Neutrophil (primary cell): Measurements from ENCODE around the gene TMEM231.
"Not testable (repeated sequence)": the region's sequence is repeated elsewhere in the genome, so short reads cannot be mapped to it uniquely, and the experiment has no call there.

Source experiments
- H3K27ac ChIP-seq: fragments of 200-600 bp; sonication (generic); 2 replicates; pipeline ENCODE4 v1.5.1; 2016; ENCODE audit warnings: mild to moderate bottlenecking, moderate library complexity
- H3K27me3 ChIP-seq: fragments of 200-600 bp; sonication (generic); 2 replicates; pipeline ENCODE4 v1.6.0; 2016; ENCODE audit warnings: mild to moderate bottlenecking
- H3K36me3 ChIP-seq: fragments of 200-600 bp; sonication (generic); 2 replicates; pipeline ENCODE4 v1.5.1; 2017
- H3K4me1 ChIP-seq, 2 experiments: fragments of 200-600 bp in 1 of 2; sonication (generic) in 1 of 2; 1 replicate in 1 of 2; 2 replicates in 1 of 2; pipeline versions ENCODE4 v1.5.1 to v1.6.1; 2013 to 2016; ENCODE audit warnings: low read depth in 1 of 2, low read length in 1 of 2, mild to moderate bottlenecking in 1 of 2, moderate library complexity in 1 of 2; ENCODE audit not compliant: control insufficient read depth in 1 of 2, insufficient read depth in 1 of 2
- H3K4me3 ChIP-seq, 2 experiments: fragments of 200-600 bp in 1 of 2; sonication (generic) in 1 of 2; 1 replicate in 1 of 2; 2 replicates in 1 of 2; pipeline ENCODE4 v1.5.1; 2013 to 2016; ENCODE audit warnings: low read depth in 1 of 2, low read length in 1 of 2, mild to moderate bottlenecking in 1 of 2, moderate library complexity in 1 of 2
- H3K9me3 ChIP-seq: fragments of 200-600 bp; sonication (generic); 2 replicates; pipeline ENCODE4 v1.5.1; 2016
- TF ChIP-seq, protein P1 (sequence below): fragments of 200-600 bp; sonication (generic); IDR thresholded peaks from 2 replicates; pipeline ENCODE4 v1.5.1; 2016; ENCODE audit warnings: antibody characterized with exemption

TMEM231 gene

DNA sequence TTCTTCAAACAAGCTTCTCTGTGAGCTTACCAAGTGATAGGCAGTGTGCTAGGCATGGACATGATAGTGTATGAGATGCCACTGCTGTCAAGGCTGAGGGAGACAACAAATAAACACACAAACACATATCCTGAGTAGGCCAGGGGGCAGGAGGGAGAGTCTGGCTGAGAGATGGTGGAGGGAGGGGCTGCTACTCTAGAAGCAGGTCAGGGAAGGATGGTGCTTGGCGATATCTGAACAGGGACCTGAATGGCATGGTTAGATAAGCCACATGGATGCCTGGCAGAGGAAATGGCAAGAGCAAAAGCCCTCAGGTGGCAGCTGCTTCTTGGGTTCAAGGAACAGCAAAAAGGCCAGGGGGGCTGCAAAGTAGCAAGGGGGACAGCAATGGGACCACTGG, 52.3 kb downstream of the TMEM231 start:
- Histone ChIP-seq H3K36me3 (no peaks in the 10 kb centered on the region), H3K4me1 (peaks cover 11 to 14% of the 10 kb centered on the region in 2 experiments), H3K27me3 (peaks cover 2% of the 10 kb centered on the region), H3K4me3 (no peak overlapping the region), H3K9me3 (no peaks in the 10 kb centered on the region), H3K27ac (no peak overlapping the region)
- TF ChIP-seq, protein P1, sequence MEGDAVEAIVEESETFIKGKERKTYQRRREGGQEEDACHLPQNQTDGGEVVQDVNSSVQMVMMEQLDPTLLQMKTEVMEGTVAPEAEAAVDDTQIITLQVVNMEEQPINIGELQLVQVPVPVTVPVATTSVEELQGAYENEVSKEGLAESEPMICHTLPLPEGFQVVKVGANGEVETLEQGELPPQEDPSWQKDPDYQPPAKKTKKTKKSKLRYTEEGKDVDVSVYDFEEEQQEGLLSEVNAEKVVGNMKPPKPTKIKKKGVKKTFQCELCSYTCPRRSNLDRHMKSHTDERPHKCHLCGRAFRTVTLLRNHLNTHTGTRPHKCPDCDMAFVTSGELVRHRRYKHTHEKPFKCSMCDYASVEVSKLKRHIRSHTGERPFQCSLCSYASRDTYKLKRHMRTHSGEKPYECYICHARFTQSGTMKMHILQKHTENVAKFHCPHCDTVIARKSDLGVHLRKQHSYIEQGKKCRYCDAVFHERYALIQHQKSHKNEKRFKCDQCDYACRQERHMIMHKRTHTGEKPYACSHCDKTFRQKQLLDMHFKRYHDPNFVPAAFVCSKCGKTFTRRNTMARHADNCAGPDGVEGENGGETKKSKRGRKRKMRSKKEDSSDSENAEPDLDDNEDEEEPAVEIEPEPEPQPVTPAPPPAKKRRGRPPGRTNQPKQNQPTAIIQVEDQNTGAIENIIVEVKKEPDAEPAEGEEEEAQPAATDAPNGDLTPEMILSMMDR, result no peak

DNA sequence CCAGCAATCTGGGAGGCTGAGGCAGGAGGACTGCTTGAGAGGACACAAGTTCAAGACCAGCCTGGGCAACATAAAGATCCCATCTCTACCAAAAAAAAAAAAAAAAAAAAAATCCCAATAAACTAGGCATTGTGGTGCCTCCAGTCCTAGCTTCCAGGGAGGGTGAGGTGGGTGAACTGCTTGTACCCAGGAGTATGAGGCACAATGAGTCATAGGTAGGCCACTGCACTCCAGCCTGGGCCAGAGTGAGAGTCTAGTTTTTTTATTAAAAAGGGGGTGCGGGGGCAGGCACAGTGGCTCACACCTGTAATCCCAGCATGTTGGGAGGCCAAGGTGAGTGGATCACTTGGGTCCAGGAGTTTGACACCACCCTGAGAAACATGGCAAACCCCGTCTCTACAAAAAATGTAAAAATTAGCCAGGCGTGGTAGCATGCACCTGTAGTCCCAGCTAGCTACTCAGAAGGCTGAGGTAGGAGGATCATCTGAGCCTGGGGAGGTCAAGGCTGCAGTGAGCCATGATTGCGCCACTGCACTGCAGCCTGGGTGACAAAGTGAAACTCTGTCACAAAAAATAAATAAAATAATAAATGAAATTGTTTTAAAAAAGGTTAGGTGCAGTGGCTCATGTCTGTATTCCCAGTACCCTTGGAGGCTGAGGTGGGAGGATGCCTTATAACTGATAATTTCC, 53.0 kb downstream of the TMEM231 start:
- Histone ChIP-seq H3K36me3 (no peaks in the 10 kb centered on the region), H3K27me3 (peaks cover 10% of the 10 kb centered on the region), H3K4me3 (no peak overlapping the region), H3K9me3 (no peaks in the 10 kb centered on the region), H3K27ac (no peak overlapping the region), H3K4me1 (peaks cover 11 to 14% of the 10 kb centered on the region in 2 experiments)
- TF ChIP-seq, protein P1, result no peak

DNA sequence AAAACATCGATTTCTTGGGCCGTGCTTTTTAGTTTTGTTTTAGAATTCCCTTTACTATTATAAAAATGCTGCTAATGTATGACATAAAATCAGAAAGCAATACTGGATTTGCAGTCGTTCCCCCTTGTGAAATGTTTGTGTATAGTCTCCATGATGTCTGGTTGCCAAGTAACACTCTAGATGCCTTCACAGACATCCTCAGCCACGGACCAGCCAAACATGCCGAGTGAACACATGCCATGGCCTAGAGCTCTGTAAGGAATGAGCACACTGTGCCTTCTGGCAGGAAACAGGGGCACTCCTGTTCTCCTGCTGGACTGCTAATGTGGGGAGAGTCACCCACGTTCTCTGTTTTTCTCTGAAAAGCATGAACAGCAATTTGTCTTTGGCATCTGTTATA, 54.2 kb downstream of the TMEM231 start:
- peaks cover 22% of the 10 kb centered on the region for H3K27me3 ChIP-seq
- H3K4me3 ChIP-seq, H3K36me3 ChIP-seq, H3K9me3 ChIP-seq, H3K27ac ChIP-seq, H3K4me1 ChIP-seq: not testable (repeated sequence)

DNA sequence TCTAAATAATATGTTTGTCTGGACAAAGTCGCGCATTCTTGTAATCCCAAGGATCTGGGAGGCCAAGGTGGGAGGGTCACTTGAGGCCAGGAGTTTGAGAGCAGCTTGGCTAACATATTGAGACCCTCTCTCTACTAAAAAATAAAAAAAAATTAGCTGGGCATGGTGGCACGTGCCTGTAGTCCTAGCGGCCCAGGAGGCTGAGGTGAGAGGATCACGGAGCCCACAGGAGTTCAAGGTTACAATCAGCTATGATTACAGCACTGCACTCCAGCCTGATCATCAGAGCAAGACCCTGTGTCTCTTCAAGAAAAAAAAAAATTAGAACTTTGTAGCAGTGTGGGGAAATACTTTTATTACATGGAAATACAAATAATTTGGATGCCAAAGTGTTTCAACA, 54.7 kb downstream of the TMEM231 start:
- no peak overlapping the region for H3K27ac ChIP-seq
- H3K4me3 ChIP-seq, result no peak overlapping the region
- TF ChIP-seq, protein P1, result no peak
- peaks cover 4% of the 10 kb centered on the region in 2 experiments for H3K4me1 ChIP-seq
- no peaks in the 10 kb centered on the region for H3K36me3 ChIP-seq
- no peaks in the 10 kb centered on the region for H3K9me3 ChIP-seq
- H3K27me3 ChIP-seq, result peaks cover 27% of the 10 kb centered on the region

DNA sequence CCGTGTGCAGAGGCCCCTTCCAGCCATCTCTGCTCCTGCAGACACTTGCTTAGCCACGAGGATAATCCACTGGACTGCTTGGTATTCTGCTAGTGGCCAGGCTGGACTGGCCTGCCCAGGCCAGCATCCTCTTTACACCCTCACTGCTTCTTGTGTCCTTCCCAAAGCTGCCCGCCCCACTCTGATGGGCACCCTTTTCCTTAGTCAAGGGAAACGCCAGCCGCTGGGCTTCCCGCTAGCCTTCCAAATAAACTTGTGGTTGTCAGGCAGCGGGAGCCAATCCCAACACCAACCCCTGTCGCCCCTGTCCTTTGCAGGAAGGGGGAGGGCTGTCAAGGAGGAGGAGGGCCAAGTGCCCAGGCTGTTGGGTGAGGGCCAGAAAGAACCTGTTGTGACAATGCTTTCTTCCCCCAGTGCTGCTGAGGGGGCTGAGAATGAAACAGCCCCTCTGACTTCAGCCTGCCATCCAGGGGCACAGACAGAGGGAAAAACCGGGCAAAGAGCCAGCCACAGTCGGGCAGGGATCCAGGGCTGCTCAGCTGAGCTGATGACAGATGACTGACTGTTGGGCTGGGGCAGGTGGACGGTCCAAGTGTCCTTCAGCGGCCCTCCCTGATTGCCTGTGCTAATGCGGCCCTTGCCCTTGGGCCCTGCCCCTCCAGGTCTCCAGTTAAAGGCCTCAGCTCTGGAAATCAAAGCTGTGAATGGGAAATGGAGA, 57.3 kb downstream of the TMEM231 start:
- H3K4me1 ChIP-seq, H3K27ac ChIP-seq, H3K36me3 ChIP-seq, H3K9me3 ChIP-seq, H3K4me3 ChIP-seq: not testable (repeated sequence)
- peaks cover 51% of the 10 kb centered on the region for H3K27me3 ChIP-seq

DNA sequence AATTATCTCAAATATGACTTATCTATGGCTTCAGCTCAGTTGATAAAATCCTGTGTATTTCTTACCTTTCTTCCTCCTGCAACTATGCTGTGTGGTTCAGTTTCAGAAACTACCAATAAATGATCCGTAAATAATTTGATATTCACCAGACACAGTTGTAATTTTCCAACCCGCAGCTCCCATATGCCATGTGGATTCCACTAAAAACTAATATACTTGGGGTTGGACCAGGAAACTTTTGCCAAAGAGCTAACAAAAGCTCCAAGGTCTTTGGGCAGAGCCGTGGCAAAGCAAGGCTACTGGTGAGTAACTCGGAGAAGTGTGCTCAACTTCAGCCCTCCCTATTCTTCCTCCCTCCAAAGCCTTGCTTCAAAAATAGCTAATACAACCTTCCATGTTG, 58.5 kb downstream of the TMEM231 start:
- Histone ChIP-seq H3K27me3 (peaks cover 64% of the 10 kb centered on the region), H3K4me1 (peaks cover 6 to 8% of the 10 kb centered on the region in 2 experiments), H3K36me3 (no peaks in the 10 kb centered on the region), H3K4me3 (no peak overlapping the region), H3K27ac (no peak overlapping the region), H3K9me3 (no peaks in the 10 kb centered on the region)
- TF ChIP-seq, protein P1, result no peak
